H1 (cell line): ENCODE measurements around the gene TTLL1. TPM values are rescaled to one million over a fixed set of nuclear protein-coding genes. Genes with fewer than 3 reads are reported as not detected.

Source experiments
- CTCF ChIA-PET: fragments of 300-600 bp; sonication (Branson Sonifier 250); formaldehyde crosslinking; loops from one replicate; lab custom pipeline; 2021; ENCODE audit not compliant: partially characterized antibody; lab: Charles Lee
- POLR2A ChIA-PET: fragments of 300-600 bp; sonication (Branson Sonifier 250); formaldehyde crosslinking; loops from one replicate; lab custom pipeline; 2021; ENCODE audit warnings: inconsistent platforms; ENCODE audit not compliant: partially characterized antibody; lab: Charles Lee
- DNase-seq, 2 experiments: peaks; one replicate each; pipeline versions ENCODE4 v3.0.0 to v3.0.0-alpha.2; 2010 to 2022; ENCODE audit warnings: low spot score in 2 of 2, low read depth in 1 of 2, mixed read lengths in 1 of 2
- FAIRE-seq: peaks from 2 replicates; lab custom pipeline; 2011; peaks lifted over from hg19 to GRCh38; lab: Jason Lieb, UNC
- H2AFZ ChIP-seq: 2 replicates; pipeline ENCODE4 v1.8.1; 2012; ENCODE audit warnings: low read length, inconsistent platforms
- H2AK5ac ChIP-seq: 2 replicates; pipeline ENCODE4 v1.6.1; 2013; ENCODE audit warnings: low read depth, low read length
- H2BK120ac ChIP-seq: replicated peaks from 2 replicates; pipeline ENCODE3; 2013; ENCODE audit warnings: low read depth, low read length, inconsistent platforms
- H2BK12ac ChIP-seq: 2 replicates; pipeline ENCODE4 v1.6.1; 2013; ENCODE audit warnings: low read depth, low read length
- H2BK15ac ChIP-seq: 2 replicates; pipeline ENCODE4 v1.6.1; 2013; ENCODE audit warnings: low read length
- H2BK20ac ChIP-seq: 2 replicates; pipeline ENCODE4 v1.6.1; 2013; ENCODE audit warnings: low read length
- H2BK5ac ChIP-seq: 2 replicates; pipeline ENCODE4 v1.6.1; 2013; ENCODE audit warnings: low read depth, low read length
- H3K14ac ChIP-seq: 2 replicates; pipeline ENCODE4 v1.6.1; 2013; ENCODE audit warnings: inconsistent platforms; ENCODE audit not compliant: insufficient read length
- H3K18ac ChIP-seq: 2 replicates; pipeline ENCODE4 v1.6.1; 2013; ENCODE audit warnings: low read length; ENCODE audit errors: extremely low read depth
- H3K23ac ChIP-seq: 2 replicates; pipeline ENCODE4 v1.6.1; 2013; ENCODE audit warnings: inconsistent platforms; ENCODE audit not compliant: insufficient read length
- H3K23me2 ChIP-seq: 2 replicates; pipeline ENCODE4 v1.6.1; 2013; ENCODE audit warnings: low read depth, low read length
- H3K27ac ChIP-seq: 2 replicates; pipeline ENCODE4 v1.6.1; 2011; ENCODE audit warnings: low read depth, low read length, inconsistent platforms
- H3K27me3 ChIP-seq, 4 experiments: replicated peaks in 1 of 4; 1 replicate in 1 of 4; 2 replicates in 3 of 4; pipeline versions ENCODE4 v1.6.1 to v1.8.1; 2011 to 2013; ENCODE audit warnings: low read length in 3 of 4, mild to moderate bottlenecking in 3 of 4, inconsistent platforms in 2 of 4, mixed read lengths in 2 of 4, moderate library complexity in 1 of 4; ENCODE audit not compliant: control insufficient read depth in 3 of 4, insufficient read depth in 3 of 4; ENCODE audit errors: extremely low read depth in 1 of 4
- H3K36me3 ChIP-seq, 4 experiments: 2 replicates each; pipeline versions ENCODE4 v1.6.1 to v1.8.1; 2011 to 2013; ENCODE audit warnings: mild to moderate bottlenecking in 4 of 4, low read length in 3 of 4, moderate library complexity in 2 of 4, control low read depth in 1 of 4, inconsistent platforms in 1 of 4; ENCODE audit not compliant: insufficient read depth in 4 of 4, control insufficient read depth in 2 of 4
- H3K4ac ChIP-seq: replicated peaks from 2 replicates; pipeline ENCODE3; 2013; ENCODE audit warnings: low read length, low read depth, mixed read lengths, inconsistent platforms; ENCODE audit not compliant: insufficient read length
- H3K4me1 ChIP-seq, 4 experiments: replicated peaks in 1 of 4; 1 replicate in 1 of 4; 2 replicates in 3 of 4; pipeline versions ENCODE4 v1.6.1 to v1.8.1; 2011 to 2013; ENCODE audit warnings: low read length in 3 of 4, inconsistent platforms in 2 of 4, mixed read lengths in 1 of 4; ENCODE audit not compliant: insufficient read depth in 4 of 4, control insufficient read depth in 3 of 4
- H3K4me2 ChIP-seq, 2 experiments: 2 replicates each; pipeline versions ENCODE4 v1.6.1 to v1.8.1; 2011 to 2013; ENCODE audit warnings: low read depth in 2 of 2, low read length in 2 of 2, control low read depth in 1 of 2, inconsistent platforms in 1 of 2, mild to moderate bottlenecking in 1 of 2; ENCODE audit not compliant: insufficient read depth in 1 of 2
- H3K4me3 ChIP-seq, 4 experiments: fragments of 200-600, 300-600 bp in 1 of 4; sonication (generic), shearing (Covaris generic), sonication (Bioruptor Twin) in 1 of 4; 2 replicates each; pipeline versions ENCODE4 v1.5.1 to v1.8.1; 2011 to 2016; ENCODE audit warnings: low read length in 4 of 4, low read depth in 3 of 4, control low read depth in 2 of 4, inconsistent platforms in 2 of 4, mild to moderate bottlenecking in 2 of 4, mixed read lengths in 1 of 4, moderate library complexity in 1 of 4; ENCODE audit not compliant: insufficient read depth in 2 of 4; ENCODE audit errors: extremely low read depth in 1 of 4
- H3K56ac ChIP-seq: replicated peaks from 2 replicates; pipeline ENCODE3; 2013; ENCODE audit warnings: low read depth, mild to moderate bottlenecking, mixed read lengths, low read length, inconsistent platforms; ENCODE audit not compliant: insufficient read length
- H3K79me1 ChIP-seq: 2 replicates; pipeline ENCODE4 v1.6.1; 2013; ENCODE audit warnings: low read depth, low read length, control low read depth
- H3K79me2 ChIP-seq, 2 experiments: 2 replicates each; pipeline versions ENCODE4 v1.6.1 to v1.8.1; 2012 to 2013; ENCODE audit warnings: low read length in 2 of 2, mild to moderate bottlenecking in 2 of 2, inconsistent platforms in 1 of 2; ENCODE audit not compliant: insufficient read depth in 2 of 2, control insufficient read depth in 1 of 2
- H3K9ac ChIP-seq, 4 experiments: replicated peaks in 1 of 4; 1 replicate in 1 of 4; 2 replicates in 3 of 4; pipeline versions ENCODE4 v1.6.1 to v1.8.1; 2011 to 2013; ENCODE audit warnings: low read depth in 3 of 4, low read length in 3 of 4, control low read depth in 2 of 4, mild to moderate bottlenecking in 2 of 4, moderate library complexity in 2 of 4, inconsistent platforms in 1 of 4; ENCODE audit errors: extremely low read depth in 1 of 4
- H3K9me3 ChIP-seq, 2 experiments: 2 replicates each; pipeline versions ENCODE4 v1.6.1 to v1.8.1; 2012 to 2013; ENCODE audit warnings: mild to moderate bottlenecking in 2 of 2, moderate library complexity in 2 of 2, control low read depth in 1 of 2, inconsistent platforms in 1 of 2, low read depth in 1 of 2, low read length in 1 of 2, mixed read lengths in 1 of 2; ENCODE audit not compliant: insufficient read depth in 2 of 2
- H4K20me1 ChIP-seq, 2 experiments: replicated peaks in 1 of 2; 2 replicates each; pipeline versions ENCODE3 to v1.8.1; 2011 to 2013; ENCODE audit warnings: inconsistent platforms in 2 of 2, low read length in 2 of 2, mild to moderate bottlenecking in 1 of 2; ENCODE audit not compliant: insufficient read depth in 2 of 2, control insufficient read depth in 1 of 2
- H4K5ac ChIP-seq: 2 replicates; pipeline ENCODE4 v1.6.1; 2013; ENCODE audit warnings: low read length, low read depth, mixed read lengths, inconsistent platforms; ENCODE audit not compliant: insufficient read length
- H4K8ac ChIP-seq: 2 replicates; pipeline ENCODE4 v1.8.0; 2013; ENCODE audit warnings: mild to moderate bottlenecking, moderate library complexity, low read length, inconsistent platforms; ENCODE audit not compliant: insufficient read depth; ENCODE audit errors: extremely low read depth
- H4K91ac ChIP-seq: replicated peaks from 2 replicates; pipeline ENCODE3; 2013; ENCODE audit warnings: low read length, mixed read lengths, inconsistent platforms; ENCODE audit not compliant: insufficient read length
- SP1 ChIP-seq: IDR thresholded peaks from 2 replicates; pipeline ENCODE4 v1.6.1; 2011; ENCODE audit warnings: low read depth, low read length
- WGBS, 2 experiments: shearing (Covaris generic) in 1 of 2; methylation state at CpG; one replicate each; pipeline versions ENCODE4 v1.1.6 to v1.1.7; 2013 to 2015; ENCODE audit warnings: low lambda C conversion rate in 2 of 2, mixed read lengths in 2 of 2, inconsistent platforms in 1 of 2, low coverage in 1 of 2, missing lambda C conversion rate in 1 of 2; ENCODE audit not compliant: insufficient replicate concordance in 2 of 2, insufficient coverage in 1 of 2, insufficient read length in 1 of 2; ENCODE audit errors: extremely low coverage in 1 of 2, missing lambda C conversion rate in 1 of 2; 5-methylcytosine and 5-hydroxymethylcytosine counted together
- polyA plus RNA-seq, 7 experiments: library from polyadenylated mRNA; depleted of rRNA in 3 of 7; stranded (reverse) in 5 of 7; unstranded in 2 of 7; fragments of >200 nt in 5 of 7; fragments of 200-250 nt in 2 of 7; gene quantifications; 1 replicate in 5 of 7; 2 replicates in 1 of 7; 4 replicates in 1 of 7; pipeline versions ENCODE4 v1.2.1 to v1.2.3, GENCODE V29; 2011 to 2013; ENCODE audit warnings: missing spikeins in 2 of 7, mixed read lengths in 2 of 7
- total RNA-seq: library from RNA; stranded (reverse); fragmentation: NEBNext Ultra II Directional; extraction: Animal tissue kit (Norgen Biotek cat#: 25700); gene quantifications from 2 replicates; pipeline ENCODE4 v1.2.1, GENCODE V29; 2021

Gene TTLL1
- total and polyA plus RNA-seq, 2 of the 8 experiments (the other 6 are each of a cell fraction or from before 2014, with no cell fraction given): 5.0 to 13.8 TPM

- ChIA-PET POLR2A (interaction anchor here (0.6 to 8.8 kb wide), 2 partner anchors 13 to 17 kb away, joined by 3 to 94 read pairs; partner anchors contain the start of gene PACSIN2), CTCF (interaction anchor here (1.1 to 2.0 kb wide), 9 partner anchors 8 to 133 kb away, joined by 3 to 8 read pairs (median 4); no protein-coding TSS in a partner anchor)
- no peak overlapping the region for H2AFZ ChIP-seq
- H2BK15ac ChIP-seq: no peak overlapping the region
- no peak overlapping the region for H4K8ac ChIP-seq
- H3K23me2 ChIP-seq: no peaks in the 10 kb centered on the region; the same call in 1 of the 2 replicates
- no peak overlapping the region for H3K27ac ChIP-seq
- H3K4me3 ChIP-seq: no peak overlapping the region
- no peak overlapping the region for H3K23ac ChIP-seq
- H3K4me1 ChIP-seq: peaks cover 11 to 32% (median 24%) of the 10 kb centered on the region in 4 experiments
- no peak for TF ChIP-seq SP1
- peak overlapping the region; percentile 67; the same call in 1 of the 2 replicates for H2BK20ac ChIP-seq
- peak overlapping the region; percentile 24 for H3K4ac ChIP-seq
- H4K5ac ChIP-seq: no peak overlapping the region
- no peak overlapping the region for H2BK12ac ChIP-seq
- peaks cover 17 to 30% of the 10 kb centered on the region in 2 experiments for H4K20me1 ChIP-seq
- H3K27me3 ChIP-seq: no peaks in the 10 kb centered on the region
- H2AK5ac ChIP-seq: 0 out of 2 replicates have a peak overlapping the region, but pooled peaks have one; percentile 0
- no peak overlapping the region for H3K14ac ChIP-seq
- no peak overlapping the region; a peak in 1 of 7 replicates for H3K9ac ChIP-seq
- H3K56ac ChIP-seq: no peak overlapping the region
- no peak overlapping the region for H2BK120ac ChIP-seq
- FAIRE-seq (no peak), DNase-seq (no peak)
- H3K79me2 ChIP-seq: peaks cover 40 to 97% of the 10 kb centered on the region in 2 experiments
- H3K4me2 ChIP-seq: peak overlapping the region in 1 of 2 experiments; percentile 44; a peak in 1 of 4 replicates
- 0 out of 2 replicates have a peak overlapping the region, but pooled peaks have one; percentile 11 for H3K18ac ChIP-seq
- no peak overlapping the region for H4K91ac ChIP-seq
- H3K79me1 ChIP-seq: peaks cover 42% of the 10 kb centered on the region
- 89% methylated on average over 3 of the region's 3 CpGs; no CpG with 5 or more reads in 1 of the 2 experiments for WGBS, 2 experiments
- no peaks in the 10 kb centered on the region for H3K36me3 ChIP-seq
- H2BK5ac ChIP-seq: peak overlapping the region; percentile 0; the same call in 1 of the 2 replicates
- no peaks in the 10 kb centered on the region for H3K9me3 ChIP-seq
Observed at GRCh38 chr22:43001271-43002201, 87.7 kb downstream of the TTLL1 start.
